SIG-M5 treated with dmso at 0.1 percent for 504 hours (cell line): ENCODE measurements around the gene ANKRD55.
"Not testable (repeated sequence)": the region's sequence is repeated elsewhere in the genome, so short reads cannot be mapped to it uniquely, and the experiment has no call there.

Experiments
- DNase-seq: peaks from one replicate; lab custom pipeline; 2025; ENCODE audit not compliant: unreplicated experiment; lab: John Stamatoyannopoulos, UW

The ANKRD55 gene

GRCh38 chr5:56253924-56254323 lies 20.8 kb upstream of the ANKRD55 start:
- DNase-seq, result no peak

GRCh38 chr5:56253126-56253525 lies 20.0 kb upstream of the ANKRD55 start:
- no peak for DNase-seq

- no peak for DNase-seq
Measured at GRCh38 chr5:56251918-56252553, 18.9 kb upstream of the ANKRD55 start.

GRCh38 chr5:56251440-56251839 lies 18.3 kb upstream of the ANKRD55 start:
- no peak for DNase-seq

- no peak for DNase-seq
Measured at GRCh38 chr5:56250011-56250410, 16.9 kb upstream of the ANKRD55 start.

- not testable (repeated sequence) for DNase-seq
Measured at GRCh38 chr5:56249085-56249484, 16.0 kb upstream of the ANKRD55 start.

GRCh38 chr5:56247592-56247991 lies 14.5 kb upstream of the ANKRD55 start:
- no peak for DNase-seq

- DNase-seq, result no peak
Measured at GRCh38 chr5:56246769-56247168, 13.6 kb upstream of the ANKRD55 start.

- DNase-seq, result no peak
Measured at GRCh38 chr5:56245481-56245880, 12.4 kb upstream of the ANKRD55 start.

- no peak for DNase-seq
Measured at GRCh38 chr5:56244627-56245026, 11.5 kb upstream of the ANKRD55 start.

- not testable (repeated sequence) for DNase-seq
Measured at GRCh38 chr5:56242271-56242670, 9.1 kb upstream of the ANKRD55 start.

- no peak for DNase-seq
Measured at GRCh38 chr5:56232538-56232937, 592 bp downstream of the ANKRD55 start.

- no peak for DNase-seq
Measured at GRCh38 chr5:56230576-56230975, 2.6 kb downstream of the ANKRD55 start.

GRCh38 chr5:56229111-56229510 lies 4.0 kb downstream of the ANKRD55 start:
- no peak for DNase-seq

- no peak for DNase-seq
Measured at GRCh38 chr5:56228631-56229030, 4.5 kb downstream of the ANKRD55 start.

GRCh38 chr5:56227691-56228090 lies 5.4 kb downstream of the ANKRD55 start:
- DNase-seq, result no peak

- DNase-seq, result not testable (repeated sequence)
Measured at GRCh38 chr5:56223298-56223697, 9.8 kb downstream of the ANKRD55 start.

- not testable (repeated sequence) for DNase-seq
Measured at GRCh38 chr5:56221601-56222000, 11.5 kb downstream of the ANKRD55 start.

GRCh38 chr5:56215019-56215830 lies 17.9 kb downstream of the ANKRD55 start:
- no peak for DNase-seq

GRCh38 chr5:56213886-56214535 lies 19.1 kb downstream of the ANKRD55 start:
- not testable (repeated sequence) for DNase-seq

GRCh38 chr5:56212130-56212879 lies 20.8 kb downstream of the ANKRD55 start:
- no peak for DNase-seq
